Stimulated activated CD4-positive, alpha-beta T cell treated with anti-CD3 and anti-CD28 coated beads, Interleukin-4, amount 100 ng/mL, for 1 hour (primary cell): ENCODE measurements around the gene IL4R.
A peak's percentile ranks its signal among the peaks of the same experiment; 100 is the strongest.

Experiments
- DNase-seq: peaks from one replicate; pipeline ENCODE4 v3.0.0-alpha.2; 2020

IL4R gene

GRCh38 chr16:27333104-27333503, 19.3 kb downstream of the IL4R start:
- no peak for DNase-seq

- DNase-seq, result no peak
Measured at GRCh38 chr16:27333549-27333948, 19.8 kb downstream of the IL4R start.

GRCh38 chr16:27334192-27334764, 20.5 kb downstream of the IL4R start:
- DNase-seq, result no peak

GRCh38 chr16:27334838-27335237, 21.1 kb downstream of the IL4R start:
- DNase-seq, result no peak

GRCh38 chr16:27335349-27336053, 21.7 kb downstream of the IL4R start:
- no peak for DNase-seq

- DNase-seq, result no peak
Measured at GRCh38 chr16:27337024-27337423, 23.2 kb downstream of the IL4R start.

- no peak for DNase-seq
Measured at GRCh38 chr16:27339180-27339579, 25.4 kb downstream of the IL4R start.

GRCh38 chr16:27340654-27341053, 26.9 kb downstream of the IL4R start:
- no peak for DNase-seq

GRCh38 chr16:27341549-27341948, 27.8 kb downstream of the IL4R start:
- no peak for DNase-seq

- DNase-seq, result no peak
Measured at GRCh38 chr16:27341971-27342370, 28.2 kb downstream of the IL4R start.

- DNase-seq, result no peak
Measured at GRCh38 chr16:27344721-27345120, 30.9 kb downstream of the IL4R start.

GRCh38 chr16:27345201-27345600, 31.4 kb downstream of the IL4R start:
- DNase-seq, result no peak

- DNase-seq, result no peak
Measured at GRCh38 chr16:27346819-27347218, 33.0 kb downstream of the IL4R start.

- no peak for DNase-seq
Measured at GRCh38 chr16:27347930-27348685, 34.3 kb downstream of the IL4R start.

- DNase-seq, result no peak
Measured at GRCh38 chr16:27349276-27349675, 35.5 kb downstream of the IL4R start.

GRCh38 chr16:27350006-27350405, 36.2 kb downstream of the IL4R start:
- DNase-seq, result no peak

- no peak for DNase-seq
Measured at GRCh38 chr16:27351989-27352388, 38.2 kb downstream of the IL4R start.

- no peak for DNase-seq
Measured at GRCh38 chr16:27353853-27354252, 40.1 kb downstream of the IL4R start.

GRCh38 chr16:27355610-27356009, 41.8 kb downstream of the IL4R start:
- DNase-seq, result peak; percentile 60

GRCh38 chr16:27356794-27357193, 43.0 kb downstream of the IL4R start:
- no peak for DNase-seq

- DNase-seq, result no peak
Measured at GRCh38 chr16:27359051-27359450, 45.3 kb downstream of the IL4R start.

GRCh38 chr16:27359615-27360014, 45.8 kb downstream of the IL4R start:
- DNase-seq, result no peak

GRCh38 chr16:27361987-27362386, 48.2 kb downstream of the IL4R start:
- DNase-seq, result no peak

- no peak for DNase-seq
Measured at GRCh38 chr16:27362570-27363245, 48.9 kb downstream of the IL4R start.
